ENCODE measurements around the gene PIGZ. TPM values are rescaled to one million over a fixed set of nuclear protein-coding genes. Genes with fewer than 3 reads are reported as not detected.
"Not testable (repeated sequence)": the region's sequence is repeated elsewhere in the genome, so short reads cannot be mapped to it uniquely, and the experiment has no call there.

The PIGZ gene
- total RNA-seq, 1 experiment from 2014 or later, result 0.98 TPM

GRCh38 chr3:196949750-196950149, 18.9 kb downstream of the PIGZ start:
- no peak for DNase-seq (ENCODE audit: low read depth)

DNA sequence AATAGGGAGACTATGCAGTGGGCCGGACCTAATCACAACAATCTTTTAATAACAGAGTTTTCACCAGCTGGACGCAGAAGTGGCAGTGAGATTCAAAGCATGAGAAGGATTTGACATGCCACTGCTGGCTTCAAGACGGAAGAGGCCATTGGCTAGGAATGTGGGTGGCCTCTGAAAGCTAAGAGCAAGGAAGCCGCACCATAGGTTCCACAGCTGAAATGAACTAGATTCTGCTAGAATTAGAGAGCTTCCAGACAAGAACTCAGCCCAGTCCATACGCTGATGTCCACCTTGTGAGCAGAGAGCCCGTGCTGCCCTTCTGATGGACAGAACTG, 19.4 kb downstream of the PIGZ start:
- DNase-seq (ENCODE audit: low read depth), result no peak

DNA sequence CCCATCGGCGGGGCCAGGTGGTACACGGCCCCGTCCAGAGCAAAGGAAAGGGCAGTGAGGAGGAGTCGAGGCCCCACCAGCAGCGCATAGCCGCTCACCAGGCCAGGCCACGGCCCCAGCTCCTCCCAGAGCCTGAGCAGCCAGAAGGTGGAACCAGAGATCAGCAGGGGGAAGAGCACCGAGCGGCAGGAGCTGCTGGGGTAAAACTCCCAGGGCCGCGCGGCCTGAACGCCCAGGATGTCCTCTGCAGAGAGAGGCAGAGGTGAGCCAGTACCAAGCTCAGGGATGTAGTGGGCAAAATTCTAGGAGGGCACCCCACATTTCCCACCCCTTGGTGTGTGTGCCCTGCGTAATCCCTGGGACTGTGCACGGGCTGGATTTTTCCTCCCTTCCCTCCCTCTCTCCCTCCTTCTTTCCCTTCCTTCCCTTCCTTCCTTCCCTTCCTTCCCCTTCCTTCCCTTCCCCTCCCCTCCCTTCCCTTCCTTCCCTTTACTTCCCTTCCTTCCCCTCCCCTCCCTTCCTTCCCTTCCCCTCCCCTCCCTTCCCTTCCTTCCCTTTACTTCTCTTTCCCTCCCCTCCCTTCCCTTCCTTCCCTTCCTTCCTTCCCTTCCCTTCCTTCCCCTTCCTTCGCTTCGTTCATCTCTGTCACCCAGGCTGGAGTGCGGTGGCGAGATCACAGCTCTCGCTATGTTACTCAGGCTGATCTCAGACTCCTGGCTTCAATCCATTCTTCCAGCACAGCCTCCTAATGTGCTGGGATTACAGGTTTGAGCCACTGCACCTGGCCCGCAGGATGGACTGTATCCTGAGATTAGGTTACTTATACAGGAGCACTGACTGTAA, 20.0 kb downstream of the PIGZ start:
- DNase-seq (ENCODE audit: low read depth), result peak; percentile 31

- no peak for DNase-seq (ENCODE audit: low read depth)
These were observed 20.7 kb downstream of the PIGZ start for GRCh38 chr3:196947860-196948441.

GRCh38 chr3:196947136-196947859, 21.3 kb downstream of the PIGZ start:
- no peak for DNase-seq (ENCODE audit: low read depth)

DNA sequence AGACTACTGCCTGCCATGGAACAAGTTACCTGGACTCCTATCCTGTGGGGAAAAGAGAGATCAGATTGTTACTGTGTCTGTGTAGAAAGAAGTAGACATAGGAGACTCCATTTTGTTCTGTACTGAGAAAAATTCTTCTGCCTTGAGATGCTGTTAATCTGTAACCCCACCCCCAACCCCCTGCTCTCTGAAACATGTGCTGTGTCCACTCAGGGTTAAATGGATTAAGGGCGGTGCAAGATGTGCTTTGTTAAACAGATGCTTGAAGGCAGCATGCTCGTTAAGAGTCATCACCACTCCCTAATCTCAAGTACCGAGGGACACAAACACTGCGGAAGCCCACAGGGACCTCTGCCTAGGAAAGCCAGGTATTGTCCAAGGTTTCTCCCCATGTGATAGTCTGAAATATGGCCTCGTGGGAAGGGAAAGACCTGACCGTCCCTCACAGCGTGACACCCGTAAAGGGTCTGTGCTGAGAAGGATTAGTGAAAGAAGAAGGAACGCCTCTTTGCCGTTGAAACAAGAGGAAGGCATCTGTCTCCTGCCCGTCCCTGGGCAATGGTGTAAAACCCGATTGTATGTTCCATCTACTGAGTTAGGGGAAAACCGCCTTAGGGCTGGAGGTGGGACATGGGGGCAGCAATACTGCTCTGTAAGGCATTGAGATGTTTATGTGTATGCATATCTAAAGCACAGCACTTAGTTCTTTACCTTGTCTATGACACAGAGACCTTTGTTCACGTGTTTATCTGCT, 24.4 kb downstream of the PIGZ start:
- not testable (repeated sequence) for DNase-seq (ENCODE audit: low read depth)

GRCh38 chr3:196942915-196943277, 25.7 kb downstream of the PIGZ start:
- DNase-seq (ENCODE audit: low read depth), result no peak

- peak; percentile 99 for DNase-seq (ENCODE audit: low read depth)
These were observed 26.3 kb downstream of the PIGZ start, which contains the start of gene NCBP2 for GRCh38 chr3:196942226-196942914. Gene NCBP2 (minus strand): TSS chr3:196942528. CDS start chr3:196942503, 25 bp downstream.

GRCh38 chr3:196941729-196942225, 26.9 kb downstream of the PIGZ start:
- DNase-seq (ENCODE audit: low read depth), result peak; percentile 24

- no peak for DNase-seq (ENCODE audit: low read depth)
These were observed 30.1 kb downstream of the PIGZ start for GRCh38 chr3:196938576-196938975.

GRCh38 chr3:196938124-196938523, 30.5 kb downstream of the PIGZ start:
- DNase-seq (ENCODE audit: low read depth), result no peak

DNA sequence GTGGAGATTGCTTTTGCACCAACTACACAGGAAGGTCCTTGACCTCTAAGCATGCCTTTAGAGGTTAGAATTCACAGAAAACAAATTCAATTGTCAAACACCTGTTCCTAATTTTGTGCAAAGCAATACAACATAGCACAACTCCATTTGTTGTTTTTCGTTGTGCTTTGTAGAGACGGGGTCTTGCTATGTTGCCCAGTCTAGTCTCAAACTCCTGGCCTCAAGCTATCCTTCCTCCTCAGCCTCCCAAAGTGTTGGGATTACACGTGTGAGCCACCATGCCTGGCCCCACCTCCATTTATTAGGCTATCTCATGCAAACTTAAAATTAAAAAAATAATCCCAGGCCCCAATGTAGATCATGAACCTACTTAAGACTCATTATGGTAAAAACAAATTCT, 32.3 kb downstream of the PIGZ start:
- no peak for DNase-seq (ENCODE audit: low read depth)

GRCh38 chr3:196932600-196932999, 36.0 kb downstream of the PIGZ start:
- DNase-seq (ENCODE audit: low read depth), result no peak

DNA sequence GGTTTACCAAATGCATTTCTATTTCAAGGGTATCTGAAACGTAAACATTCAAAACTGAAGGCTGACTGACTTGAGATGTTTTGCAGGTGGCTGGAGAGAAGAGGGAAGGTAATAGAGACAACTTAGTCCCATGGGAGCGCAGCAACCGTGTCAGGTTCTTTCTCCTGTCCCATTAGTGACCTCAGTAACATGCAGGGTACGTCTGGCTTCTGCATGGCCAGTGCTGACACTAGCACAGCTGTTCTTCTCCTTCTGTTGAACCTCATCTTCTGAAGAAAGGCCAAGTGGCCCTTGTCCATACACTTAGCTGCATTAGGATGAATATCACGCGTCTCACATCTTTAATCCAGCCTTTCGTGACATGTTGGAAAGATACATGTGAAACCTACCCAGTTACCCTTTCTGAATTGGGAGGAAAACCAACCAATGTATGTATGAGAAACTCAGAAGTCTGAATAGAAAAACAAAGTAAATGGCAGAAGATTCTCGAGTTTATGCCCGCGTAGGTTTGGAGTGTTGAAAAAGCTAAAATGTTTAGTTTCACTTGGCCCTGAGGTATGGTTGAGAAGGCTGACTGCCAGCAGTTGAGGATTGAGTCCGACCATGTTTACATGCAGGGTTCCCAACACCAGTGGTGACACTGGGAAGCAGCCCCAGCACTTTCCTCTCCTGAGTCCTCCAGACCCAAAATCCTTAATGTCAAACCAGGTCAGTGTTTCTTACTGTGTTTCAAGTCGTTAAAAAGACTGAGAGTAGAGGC, 36.6 kb downstream of the PIGZ start:
- no peak for DNase-seq (ENCODE audit: low read depth)

DNA sequence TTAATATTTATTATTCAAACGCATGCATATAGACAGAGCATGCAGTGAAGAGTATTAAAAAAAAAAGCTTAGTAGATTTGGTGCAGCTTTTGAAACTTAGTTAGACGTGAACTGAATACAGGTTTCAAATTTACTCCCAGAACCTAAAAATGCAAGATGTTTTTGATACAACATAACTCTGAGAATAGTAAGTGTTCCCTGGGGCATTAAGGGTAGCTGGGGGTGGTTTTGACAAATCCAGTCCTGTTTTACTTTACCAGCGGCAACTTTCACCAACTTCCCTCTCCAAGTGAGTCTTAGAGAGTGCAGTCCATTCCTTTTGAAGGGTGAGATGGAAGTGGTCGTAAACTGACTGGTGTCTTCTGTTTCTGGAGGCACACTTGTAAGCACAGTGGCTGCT, 37.5 kb downstream of the PIGZ start:
- DNase-seq (ENCODE audit: low read depth), result no peak

GRCh38 chr3:196927571-196928453, 40.8 kb downstream of the PIGZ start:
- peak; percentile 38 for DNase-seq (ENCODE audit: low read depth)

DNA sequence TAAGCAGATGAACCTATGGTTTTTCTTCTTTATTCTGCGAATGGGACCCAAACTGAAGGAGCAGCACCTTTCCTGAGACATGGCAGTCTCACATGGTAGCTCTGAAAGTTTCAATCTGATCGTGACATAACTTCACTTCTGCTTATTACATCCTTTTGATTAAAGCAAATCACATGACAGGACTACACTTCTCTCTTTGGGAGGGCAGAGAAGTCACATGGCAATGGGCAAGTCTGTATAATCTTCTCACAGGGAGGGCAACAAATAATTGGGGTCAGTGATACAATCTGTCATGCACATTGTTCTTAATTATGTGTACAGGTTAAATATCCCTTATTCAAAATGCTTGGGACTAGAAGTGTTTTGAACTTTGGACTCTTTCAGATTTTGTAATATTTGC, 47.9 kb downstream of the PIGZ start:
- DNase-seq (ENCODE audit: low read depth), result no peak

DNA sequence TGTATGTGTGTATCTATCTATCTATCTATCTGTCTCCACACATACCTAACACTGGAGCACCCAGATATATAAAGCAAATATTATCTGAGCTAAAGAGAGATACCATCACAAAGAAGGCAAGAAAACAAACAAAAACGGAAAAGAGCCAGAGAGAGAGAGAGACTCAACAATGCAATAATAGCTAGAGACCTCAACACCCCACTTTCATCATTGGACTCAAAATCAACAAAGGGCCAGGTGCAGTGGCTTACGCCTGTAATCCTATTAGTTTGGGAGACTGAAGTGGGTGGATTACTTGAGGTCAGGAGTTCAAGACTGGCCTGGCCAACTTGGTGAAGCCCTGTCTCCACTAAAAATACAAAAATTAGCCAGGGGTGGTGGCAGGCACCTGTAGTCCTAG, 49.7 kb downstream of the PIGZ start:
- DNase-seq (ENCODE audit: low read depth), result no peak

DNA sequence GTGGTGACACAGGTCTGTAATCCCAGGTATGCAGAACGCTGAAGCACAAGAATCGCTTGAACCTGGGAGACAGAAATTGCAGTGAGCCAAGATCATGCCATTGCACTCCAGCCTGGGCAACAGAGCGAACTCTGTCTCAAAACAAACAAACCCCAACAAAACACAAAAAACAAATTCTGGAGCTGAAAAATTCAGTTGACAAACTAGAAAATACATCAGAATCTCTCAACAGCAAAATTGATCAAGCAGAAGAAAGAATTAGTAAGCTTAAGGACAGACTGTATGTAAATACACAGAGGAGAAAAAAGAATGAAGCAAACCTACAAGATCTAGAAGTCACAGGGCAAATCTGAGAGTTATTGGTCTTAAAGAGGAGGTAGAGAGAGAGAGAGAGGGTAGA, 51.6 kb downstream of the PIGZ start:
- DNase-seq (ENCODE audit: low read depth), result no peak

Data from HT1080 (cell line).